Breast epithelium (tissue), 4 donors: ENCODE results near the gene POLR1G. TPM values are rescaled to one million over a fixed set of nuclear protein-coding genes. Genes with fewer than 3 reads are reported as not detected.

Experiments used
- DNase-seq, 2 donors: peaks; one replicate each; pipeline ENCODE4 v3.0.0-alpha.2; 2019; ENCODE audit warnings: low spot score in 2 of 2
- H3K27ac ChIP-seq, 2 donors: fragments of 200-600 bp; sonication (generic) in 1 of 2; one replicate each; pipeline ENCODE4 v1.5.1; 2016 to 2019; ENCODE audit warnings: mild to moderate bottlenecking in 1 of 2
- H3K27me3 ChIP-seq, 2 donors: fragments of 200-600 bp; sonication (generic) in 1 of 2; one replicate each; pipeline versions ENCODE4 v1.5.1 to v1.6.0; 2017 to 2019; ENCODE audit warnings: control low read depth in 1 of 2, mild to moderate bottlenecking in 1 of 2
- H3K36me3 ChIP-seq: fragments of 200-600 bp; one replicate; pipeline ENCODE4 v1.5.1; 2019
- H3K4me1 ChIP-seq, 2 donors: fragments of 200-600 bp; sonication (generic); one replicate each; pipeline ENCODE4 v1.5.1; 2016 to 2019; ENCODE audit warnings: control low read depth in 1 of 2
- H3K4me3 ChIP-seq, 3 donors: fragments of 200-600 bp; sonication (generic); 1 replicate in 2 of 3; 2 replicates in 1 of 3; pipeline ENCODE4 v1.5.1; 2016 to 2019; ENCODE audit warnings: mild to moderate bottlenecking in 3 of 3, moderate library complexity in 2 of 3
- H3K9me3 ChIP-seq, 2 donors: fragments of 200-600 bp; sonication (generic) in 1 of 2; one replicate each; pipeline ENCODE4 v1.5.1; 2016 to 2019; ENCODE audit warnings: control low read depth in 1 of 2
- CTCF ChIP-seq, 3 donors: fragments of 450-650 bp; IDR thresholded peaks; one replicate each; pipeline ENCODE4 v1.5.1; 2016 to 2017; ENCODE audit warnings: antibody characterized with exemption in 3 of 3, mild to moderate bottlenecking in 3 of 3, moderate library complexity in 3 of 3
- POLR2A ChIP-seq: fragments of 450-650 bp; IDR thresholded peaks from one replicate; pipeline ENCODE4 v1.6.1; 2016; ENCODE audit warnings: antibody characterized with exemption, mild to moderate bottlenecking, moderate library complexity
- POLR2AphosphoS5 ChIP-seq, 3 donors: sonication (generic); formaldehyde crosslinking; IDR thresholded peaks; one replicate each; pipeline ENCODE4 v1.6.1; 2017; ENCODE audit warnings: antibody characterized with exemption in 3 of 3
- intact Hi-C: fragments of 100-400 bp; cut with DNase I; formaldehyde crosslinking; loops from one replicate; pipeline ENCODE4 v1.15.1; 2023; ENCODE audit warnings: low total_unique reads
- total RNA-seq, 3 donors: library from RNA; depleted of rRNA; stranded (reverse); fragments of >200 nt; gene quantifications; one replicate each; pipeline ENCODE4 v1.1.0, GENCODE V29; 2016

POLR1G gene
- total RNA-seq, 3 donors from 2014 or later = 2.6 to 6.9 (median 5.3) TPM

DNA sequence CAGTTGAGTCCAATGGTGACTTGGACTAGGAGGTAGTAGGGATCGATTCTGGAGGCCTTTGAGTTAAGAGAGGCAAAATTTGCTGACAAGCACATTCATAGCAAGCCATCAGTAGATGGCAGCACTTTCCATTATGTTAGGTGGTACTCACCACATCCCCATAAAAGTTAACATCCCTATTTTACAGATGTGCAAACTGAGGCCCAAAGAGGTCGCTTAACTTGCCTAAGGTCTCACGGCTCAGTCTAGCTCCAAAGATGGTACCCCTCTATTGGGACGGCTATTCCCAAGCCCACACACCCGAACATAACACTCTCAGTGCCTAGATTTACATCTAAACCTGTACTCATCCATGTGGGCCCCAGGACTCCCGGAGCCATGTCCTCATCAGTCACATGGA is 39.9 kb downstream of the POLR1G start:
- no peaks in the 10 kb centered on the region for H3K27me3 ChIP-seq
- peaks cover 3 to 17% of the 10 kb centered on the region in 2 donors for H3K4me1 ChIP-seq
- H3K9me3 ChIP-seq = no peaks in the 10 kb centered on the region
- TF ChIP-seq POLR2AphosphoS5 (IDR thresholded peaks at IDR 0.05) (no peak), POLR2A (no peak), CTCF (IDR thresholded peaks at IDR 0.05) (no peak)
- H3K4me3 ChIP-seq = no peak overlapping the region
- intact Hi-C loops = no loop called here
- DNase-seq = no peak
- H3K36me3 ChIP-seq = no peaks in the 10 kb centered on the region
- peak overlapping the region; percentile 66 to 100 for H3K27ac ChIP-seq

- TF ChIP-seq CTCF (IDR thresholded peaks at IDR 0.05) (no peak), POLR2AphosphoS5 (IDR thresholded peaks at IDR 0.05) (no peak), POLR2A (no peak)
- Histone ChIP-seq H3K4me1 (peaks cover 3 to 17% of the 10 kb centered on the region in 2 donors), H3K36me3 (no peaks in the 10 kb centered on the region), H3K27ac (peak overlapping the region; percentile 66 to 100), H3K27me3 (no peaks in the 10 kb centered on the region), H3K4me3 (no peak overlapping the region), H3K9me3 (no peaks in the 10 kb centered on the region)
- DNase-seq = peak in 1 of 2 donors; percentile 88
- intact Hi-C loops = no loop called here
Measured at GRCh38 chr19:45446944-45447343, 40.5 kb downstream of the POLR1G start.

DNA sequence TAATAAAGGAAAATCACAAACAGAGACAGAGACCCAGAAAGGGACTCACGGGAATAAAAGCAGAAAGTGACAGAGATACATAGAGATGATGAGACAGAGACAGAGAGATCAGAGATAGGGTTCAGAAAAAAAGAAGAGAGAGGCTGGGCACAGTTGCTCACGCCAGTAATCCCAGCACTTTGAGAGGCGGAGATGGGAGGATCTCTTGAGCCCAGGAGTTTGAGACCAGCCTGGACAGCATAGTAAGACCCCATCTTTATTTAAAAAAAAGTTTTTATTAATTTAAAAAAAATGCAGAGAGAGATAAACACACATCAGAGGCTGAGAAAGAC is 41.9 kb downstream of the POLR1G start:
- no peaks in the 10 kb centered on the region for H3K9me3 ChIP-seq
- H3K36me3 ChIP-seq = no peaks in the 10 kb centered on the region
- peaks cover 3 to 14% of the 10 kb centered on the region in 2 donors for H3K4me1 ChIP-seq
- no peaks in the 10 kb centered on the region for H3K27me3 ChIP-seq
- peak overlapping the region in 1 of 2 donors; percentile 100 for H3K27ac ChIP-seq
- intact Hi-C loops = no loop called here
- no peak overlapping the region for H3K4me3 ChIP-seq
- no peak for TF ChIP-seq CTCF (IDR thresholded peaks at IDR 0.05)
- TF ChIP-seq POLR2A = no peak
- no peak for TF ChIP-seq POLR2AphosphoS5 (IDR thresholded peaks at IDR 0.05)
- DNase-seq = no peak

GRCh38 chr19:45448887-45449299 is 42.4 kb downstream of the POLR1G start:
- H3K4me1 ChIP-seq = peaks cover 3 to 14% of the 10 kb centered on the region in 2 donors
- H3K36me3 ChIP-seq = no peaks in the 10 kb centered on the region
- no peaks in the 10 kb centered on the region for H3K27me3 ChIP-seq
- no peak overlapping the region for H3K4me3 ChIP-seq
- intact Hi-C loops = no loop called here
- TF ChIP-seq POLR2AphosphoS5 (IDR thresholded peaks at IDR 0.05) = no peak
- TF ChIP-seq POLR2A = no peak
- TF ChIP-seq CTCF (IDR thresholded peaks at IDR 0.05) = no peak
- no peak for DNase-seq
- peak overlapping the region; percentile 9 to 100 for H3K27ac ChIP-seq
- no peaks in the 10 kb centered on the region for H3K9me3 ChIP-seq

GRCh38 chr19:45450012-45450333 is 43.5 kb downstream of the POLR1G start:
- DNase-seq = no peak
- peak overlapping the region; percentile 86 to 100 for H3K27ac ChIP-seq
- H3K9me3 ChIP-seq = no peaks in the 10 kb centered on the region
- intact Hi-C loops = no loop called here
- H3K4me3 ChIP-seq = peak overlapping the region; percentile 57 to 87 (median 68)
- TF ChIP-seq POLR2A (no peak), POLR2AphosphoS5 (IDR thresholded peaks at IDR 0.05) (no peak), CTCF (IDR thresholded peaks at IDR 0.05) (no peak)
- no peaks in the 10 kb centered on the region for H3K27me3 ChIP-seq
- H3K36me3 ChIP-seq = no peaks in the 10 kb centered on the region
- H3K4me1 ChIP-seq = peaks cover 4 to 9% of the 10 kb centered on the region in 2 donors
